ENCODE data around the gene PNP.
"Not testable (repeated sequence)": the region's sequence is repeated elsewhere in the genome, so short reads cannot be mapped to it uniquely, and the experiment has no call there.

PNP gene

GRCh38 chr14:20438664-20439063 lies 30.5 kb upstream of the PNP start:
- in situ Hi-C loops (cut with HindIII; ENCODE audit: low sequenced_read_pairs), result no loop called here
- H3K4me3 ChIP-seq (ENCODE audit: low read depth, low read length), result no peak overlapping the region
- TF ChIP-seq CTCF (IDR thresholded peaks at IDR 0.05; ENCODE audit: low read depth, low read length), result no peak
- no peak for DNase-seq (ENCODE audit: low read depth, low spot score)

GRCh38 chr14:20440465-20440864 lies 28.7 kb upstream of the PNP start:
- no peak for DNase-seq (ENCODE audit: low read depth, low spot score)
- no peak for TF ChIP-seq CTCF (IDR thresholded peaks at IDR 0.05; ENCODE audit: low read depth, low read length)
- in situ Hi-C loops (cut with HindIII; ENCODE audit: low sequenced_read_pairs), result no loop called here
- H3K4me3 ChIP-seq (ENCODE audit: low read depth, low read length), result no peak overlapping the region

GRCh38 chr14:20440882-20441281 lies 28.3 kb upstream of the PNP start:
- in situ Hi-C loops (cut with HindIII; ENCODE audit: low sequenced_read_pairs), result no loop called here
- no peak for TF ChIP-seq CTCF (IDR thresholded peaks at IDR 0.05; ENCODE audit: low read depth, low read length)
- H3K4me3 ChIP-seq (ENCODE audit: low read depth, low read length), result no peak overlapping the region
- DNase-seq (ENCODE audit: low read depth, low spot score), result no peak

GRCh38 chr14:20441461-20441860 lies 27.7 kb upstream of the PNP start:
- no peak for DNase-seq (ENCODE audit: low read depth, low spot score)
- TF ChIP-seq CTCF (IDR thresholded peaks at IDR 0.05; ENCODE audit: low read depth, low read length), result no peak
- in situ Hi-C loops (cut with HindIII; ENCODE audit: low sequenced_read_pairs), result no loop called here
- H3K4me3 ChIP-seq (ENCODE audit: low read depth, low read length), result no peak overlapping the region

- in situ Hi-C loops (cut with HindIII; ENCODE audit: low sequenced_read_pairs); DNase-seq (ENCODE audit: low read depth, low spot score); H3K4me3 ChIP-seq (ENCODE audit: low read depth, low read length): not testable (repeated sequence)
These were observed 25.6 kb upstream of the PNP start for GRCh38 chr14:20443650-20444049.

GRCh38 chr14:20446889-20447288 lies 22.3 kb upstream of the PNP start:
- no peak for TF ChIP-seq CTCF (IDR thresholded peaks at IDR 0.05; ENCODE audit: low read depth, low read length)
- DNase-seq (ENCODE audit: low read depth, low spot score), result no peak
- in situ Hi-C loops (cut with HindIII; ENCODE audit: low sequenced_read_pairs), result no loop called here

GRCh38 chr14:20452831-20453230 lies 16.4 kb upstream of the PNP start:
- H3K4me3 ChIP-seq (ENCODE audit: low read depth, low read length); in situ Hi-C loops (cut with HindIII; ENCODE audit: low sequenced_read_pairs); DNase-seq (ENCODE audit: low read depth, low spot score): not testable (repeated sequence)

More at GRCh38 chr14:20446889-20447288, 22.3 kb upstream of the PNP start:
- H3K4me3 ChIP-seq (ENCODE audit: low read depth, low read length), result no peak overlapping the region
